Mammary epithelial cell (primary cell): Measurements from ENCODE around the gene HDDC2.

ENCODE experiments used
- EZH2 ChIP-seq: IDR thresholded peaks from 2 replicates; pipeline ENCODE4 v1.6.1; 2012; ENCODE audit warnings: low read length, inconsistent platforms, borderline replicate concordance
- TF ChIP-seq, protein P1 (sequence below), 2 donors: IDR thresholded peaks in 1 of 2; conservative IDR thresholded peaks in 1 of 2; 2 replicates each; pipeline ENCODE4 v1.5.1; 2011 to 2012; ENCODE audit warnings: inconsistent platforms in 2 of 2, low read length in 2 of 2, mild to moderate bottlenecking in 2 of 2, control low read depth in 1 of 2, low read depth in 1 of 2; ENCODE audit not compliant: insufficient read depth in 1 of 2; ENCODE audit errors: extremely low read depth in 1 of 2

DNA sequence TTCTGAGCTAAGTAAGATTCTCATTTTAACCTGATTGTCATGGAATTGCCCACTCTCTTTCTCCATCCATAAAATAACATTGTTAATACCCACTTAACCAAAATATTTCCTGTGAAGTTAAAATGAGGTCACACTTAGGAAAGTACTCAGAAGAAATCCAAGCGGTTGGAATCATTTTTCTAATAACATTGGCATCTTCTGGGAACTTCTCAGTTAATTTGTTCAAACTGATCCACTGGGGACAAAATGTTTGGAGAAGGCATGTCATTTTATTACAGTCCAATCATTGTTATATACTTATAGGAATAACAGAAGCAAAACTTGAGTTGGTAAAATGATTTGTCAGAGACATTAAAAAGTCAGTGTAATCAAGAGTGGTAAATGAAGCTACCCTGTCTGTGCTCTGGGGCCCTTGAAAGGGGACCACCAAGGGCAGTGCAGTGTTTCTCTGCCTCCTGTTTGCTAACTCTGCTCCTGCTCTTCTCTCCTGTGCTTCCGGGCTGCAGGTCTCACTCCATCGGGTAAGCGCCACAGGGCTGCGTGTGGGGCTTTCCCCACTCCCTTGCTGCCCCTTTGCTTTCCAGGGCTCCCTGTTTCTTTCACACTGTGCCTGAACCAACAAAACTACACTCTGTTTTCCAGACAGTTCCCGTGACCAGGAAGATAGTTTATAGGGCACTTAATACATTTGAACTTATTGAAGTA lies 50.1 kb downstream of the HDDC2 start:
- TF ChIP-seq, protein P1, sequence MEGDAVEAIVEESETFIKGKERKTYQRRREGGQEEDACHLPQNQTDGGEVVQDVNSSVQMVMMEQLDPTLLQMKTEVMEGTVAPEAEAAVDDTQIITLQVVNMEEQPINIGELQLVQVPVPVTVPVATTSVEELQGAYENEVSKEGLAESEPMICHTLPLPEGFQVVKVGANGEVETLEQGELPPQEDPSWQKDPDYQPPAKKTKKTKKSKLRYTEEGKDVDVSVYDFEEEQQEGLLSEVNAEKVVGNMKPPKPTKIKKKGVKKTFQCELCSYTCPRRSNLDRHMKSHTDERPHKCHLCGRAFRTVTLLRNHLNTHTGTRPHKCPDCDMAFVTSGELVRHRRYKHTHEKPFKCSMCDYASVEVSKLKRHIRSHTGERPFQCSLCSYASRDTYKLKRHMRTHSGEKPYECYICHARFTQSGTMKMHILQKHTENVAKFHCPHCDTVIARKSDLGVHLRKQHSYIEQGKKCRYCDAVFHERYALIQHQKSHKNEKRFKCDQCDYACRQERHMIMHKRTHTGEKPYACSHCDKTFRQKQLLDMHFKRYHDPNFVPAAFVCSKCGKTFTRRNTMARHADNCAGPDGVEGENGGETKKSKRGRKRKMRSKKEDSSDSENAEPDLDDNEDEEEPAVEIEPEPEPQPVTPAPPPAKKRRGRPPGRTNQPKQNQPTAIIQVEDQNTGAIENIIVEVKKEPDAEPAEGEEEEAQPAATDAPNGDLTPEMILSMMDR (conservative IDR thresholded peaks at IDR 0.05 in 1 of 2, IDR thresholded peaks at IDR 0.05 in 1 of 2; ENCODE audit: extremely low read depth in 1 of 2, insufficient read depth in 1 of 2, low read depth in 1 of 2, low read length in 2 of 2): no peak
- TF ChIP-seq EZH2: no peak
